NCI-H1930 (cell line): ENCODE results near the gene DRC3.
"Not testable (repeated sequence)": the region's sequence is repeated elsewhere in the genome, so short reads cannot be mapped to it uniquely, and the experiment has no call there.

Experiments used
- DNase-seq, 2 experiments: peaks; one replicate each; lab custom pipeline; 2025; lab: John Stamatoyannopoulos, UW

Gene DRC3, protein sequence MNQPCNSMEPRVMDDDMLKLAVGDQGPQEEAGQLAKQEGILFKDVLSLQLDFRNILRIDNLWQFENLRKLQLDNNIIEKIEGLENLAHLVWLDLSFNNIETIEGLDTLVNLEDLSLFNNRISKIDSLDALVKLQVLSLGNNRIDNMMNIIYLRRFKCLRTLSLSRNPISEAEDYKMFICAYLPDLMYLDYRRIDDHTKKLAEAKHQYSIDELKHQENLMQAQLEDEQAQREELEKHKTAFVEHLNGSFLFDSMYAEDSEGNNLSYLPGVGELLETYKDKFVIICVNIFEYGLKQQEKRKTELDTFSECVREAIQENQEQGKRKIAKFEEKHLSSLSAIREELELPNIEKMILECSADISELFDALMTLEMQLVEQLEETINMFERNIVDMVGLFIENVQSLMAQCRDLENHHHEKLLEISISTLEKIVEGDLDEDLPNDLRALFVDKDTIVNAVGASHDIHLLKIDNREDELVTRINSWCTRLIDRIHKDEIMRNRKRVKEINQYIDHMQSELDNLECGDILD

DNA sequence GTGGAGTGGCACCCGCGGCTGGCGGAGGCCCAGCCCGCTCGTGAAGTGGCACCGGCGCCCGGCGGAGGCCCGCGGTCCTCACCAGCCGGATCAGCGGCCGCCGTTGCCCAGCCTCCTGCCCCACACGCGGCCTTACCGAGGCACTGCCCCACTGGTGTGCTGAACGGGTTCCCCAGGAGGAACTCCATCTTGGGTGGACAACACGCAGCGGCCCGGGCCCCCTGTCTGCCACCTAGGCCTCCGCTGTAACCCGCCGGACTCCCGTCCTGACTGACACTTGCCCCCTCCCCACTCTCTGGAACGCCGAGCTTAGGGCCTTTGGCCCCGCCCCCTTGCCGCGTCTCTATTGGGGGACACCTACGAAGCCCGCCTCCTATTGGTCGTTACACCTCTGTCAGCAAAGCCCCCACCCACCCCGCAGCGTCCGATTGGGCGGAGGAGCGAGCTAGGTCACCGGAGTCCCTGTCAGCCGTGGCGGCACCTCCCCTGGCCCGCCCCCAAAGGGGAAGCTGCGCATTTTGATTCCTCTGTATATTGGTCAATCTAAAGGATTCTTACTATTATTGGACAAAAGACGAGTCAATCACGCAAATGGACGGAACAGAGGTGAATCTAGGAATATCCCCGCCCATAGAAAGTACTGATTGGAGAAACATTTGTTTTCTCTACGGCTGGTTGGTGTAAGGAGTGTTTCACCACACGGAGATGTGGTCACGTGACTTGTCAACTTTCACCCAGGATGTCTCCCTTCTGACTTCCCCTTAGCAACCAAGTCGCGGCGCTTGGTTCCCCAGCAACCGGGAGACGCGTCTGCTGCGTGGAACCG, at the start of gene DRC3, which contains the start of gene TOM1L2:
TSS of gene DRC3 (plus strand) at position 737 of the 826 bp plus-strand sequence. CDS start 4,737 bp downstream, outside the sequence.
TSS of gene TOM1L2 (minus strand) at position 275 of the 826 bp plus-strand sequence. CDS start at position 188, 87 bp downstream.
- DNase-seq = peak; percentile 99 to 100

DNA sequence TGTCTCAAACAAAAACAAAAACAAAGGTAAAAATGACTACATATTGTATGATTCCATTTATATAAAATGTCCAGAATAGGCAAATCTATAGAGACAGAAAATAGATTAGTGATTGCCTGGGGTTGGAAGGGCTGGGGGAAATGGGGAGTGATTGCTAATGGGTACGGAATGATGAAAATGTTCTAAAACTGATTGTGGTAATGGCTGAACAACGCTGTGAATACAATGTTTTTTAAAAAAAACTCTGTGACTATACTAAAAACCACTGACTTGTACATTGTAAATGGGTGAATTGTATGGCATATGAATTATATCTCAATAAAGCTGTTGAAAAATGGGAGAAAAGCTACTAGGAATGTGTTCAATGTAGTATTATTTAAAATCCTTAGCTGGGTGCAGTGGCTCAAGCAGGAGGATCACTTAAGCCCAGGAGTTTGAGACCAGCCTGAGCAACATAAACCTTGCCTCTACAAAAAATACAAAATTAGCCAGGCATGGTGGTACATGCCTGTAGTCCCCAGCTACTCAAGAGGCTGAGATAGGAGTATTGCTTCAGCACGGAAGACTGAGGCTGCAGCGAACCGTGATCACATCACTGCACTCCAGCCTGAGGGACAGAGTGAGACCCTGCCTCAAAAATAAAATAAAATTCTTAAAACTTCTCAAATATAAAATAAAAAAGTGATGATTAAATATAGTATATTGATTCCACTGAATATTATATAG, 48.4 kb upstream of the DRC3 start:
- no peak for DNase-seq

DNA sequence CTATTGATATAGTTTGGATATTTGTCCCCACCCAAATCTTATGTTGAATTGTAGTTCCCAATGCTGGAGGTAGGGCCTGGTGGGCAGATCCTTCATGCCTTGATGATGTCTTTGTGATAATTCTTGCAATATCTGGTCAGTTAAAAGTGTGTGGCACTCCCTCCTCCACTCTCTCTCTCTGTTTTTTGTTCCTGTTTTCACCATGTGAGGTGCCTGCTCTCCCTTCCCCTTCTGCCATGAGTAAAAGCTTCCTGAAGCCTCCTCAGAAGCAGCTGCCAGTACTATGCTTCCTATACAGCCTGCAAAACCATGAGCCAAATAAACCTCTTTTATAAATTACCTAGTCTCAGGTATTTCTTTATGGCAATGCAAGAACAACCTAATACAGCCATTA, 47.8 kb upstream of the DRC3 start:
- no peak for DNase-seq

DNA sequence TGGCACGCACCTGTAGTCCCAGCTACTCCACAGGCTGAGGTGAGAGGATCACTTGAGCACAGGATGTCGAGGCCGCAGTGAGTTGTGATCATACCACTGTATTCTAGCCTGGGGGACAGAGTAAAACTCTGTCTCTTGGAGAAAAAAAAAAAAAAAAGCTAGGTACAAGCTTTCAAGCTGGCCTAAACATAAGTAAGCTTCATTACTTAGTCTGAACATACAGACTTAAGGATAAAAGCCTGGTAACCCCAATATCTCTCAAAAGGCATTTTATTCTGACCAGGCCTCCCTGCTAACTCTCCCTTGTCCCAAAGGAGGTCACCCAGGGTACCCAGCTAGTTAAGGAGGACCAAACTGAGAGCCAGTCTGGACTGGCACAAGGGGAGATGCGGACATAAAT, 46.6 kb upstream of the DRC3 start:
- no peak for DNase-seq

DNA sequence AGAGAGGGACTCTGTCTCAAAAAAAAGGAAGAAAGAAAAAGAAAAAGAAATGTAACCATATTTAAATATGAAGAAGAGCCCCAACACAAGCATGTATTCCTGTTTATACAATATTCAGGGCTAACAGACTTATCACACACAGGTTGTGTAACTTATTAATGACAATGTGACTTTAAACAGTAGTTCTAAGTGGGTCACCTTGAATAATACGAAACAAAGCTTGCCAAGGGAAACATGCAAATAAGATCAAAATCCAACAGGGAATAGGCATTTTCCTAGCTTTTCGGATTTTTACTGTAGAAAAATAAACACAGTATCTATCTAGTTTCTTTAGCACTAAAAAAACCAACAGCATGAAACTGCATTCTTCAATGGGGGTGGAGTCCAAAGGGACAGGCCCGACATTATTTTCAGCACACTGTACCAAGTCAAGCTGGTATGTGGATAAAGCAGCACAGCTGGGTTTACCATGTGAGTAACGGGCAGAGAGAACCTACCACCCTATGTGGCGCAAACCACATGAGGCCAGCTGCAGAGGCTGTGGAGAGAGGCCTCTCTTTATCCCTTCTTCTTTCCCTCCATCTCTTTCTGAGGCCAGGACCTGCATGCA, 45.7 kb upstream of the DRC3 start:
- DNase-seq = no peak

DNA sequence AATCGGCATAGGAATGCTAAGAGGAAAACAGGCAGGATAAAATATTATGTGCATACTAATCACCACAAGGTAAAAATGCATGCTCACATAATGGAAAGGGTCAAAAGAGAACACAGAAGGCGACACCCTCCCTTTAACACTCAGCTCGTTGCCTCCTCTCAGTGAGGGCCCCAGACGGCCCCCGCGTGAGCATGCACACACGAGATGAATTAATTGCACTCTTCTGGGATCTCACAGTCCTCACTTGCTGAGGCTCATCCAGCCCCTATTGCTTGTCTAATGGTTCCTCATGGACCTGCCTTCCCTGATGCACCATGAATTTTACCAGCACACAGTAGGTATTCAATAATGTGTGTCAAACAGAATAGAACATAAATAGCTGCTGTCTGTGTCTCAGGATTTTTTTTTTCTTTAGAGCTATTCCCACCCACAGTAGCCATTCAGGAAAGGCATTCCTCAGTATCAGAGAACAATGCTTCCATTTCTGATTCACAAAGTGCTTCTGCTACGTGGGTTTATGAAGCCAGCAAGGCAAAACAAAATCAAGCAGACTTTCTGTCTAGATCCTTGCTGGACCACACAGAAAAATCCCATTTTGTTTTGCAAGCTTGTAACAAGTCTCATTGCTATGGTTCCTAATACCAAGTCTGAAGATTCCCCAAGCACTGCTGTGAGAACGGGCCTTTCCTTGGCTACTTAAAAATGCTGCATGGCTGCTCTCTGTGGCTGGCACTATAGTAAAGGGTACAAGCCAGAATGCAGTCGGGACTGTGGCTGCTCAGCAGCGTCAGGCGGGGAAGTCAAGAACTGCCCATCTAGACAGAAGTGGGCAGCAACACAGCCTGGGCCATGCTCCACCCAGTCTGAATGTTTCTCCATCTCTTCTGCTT, 44.0 kb upstream of the DRC3 start:
- no peak for DNase-seq

DNA sequence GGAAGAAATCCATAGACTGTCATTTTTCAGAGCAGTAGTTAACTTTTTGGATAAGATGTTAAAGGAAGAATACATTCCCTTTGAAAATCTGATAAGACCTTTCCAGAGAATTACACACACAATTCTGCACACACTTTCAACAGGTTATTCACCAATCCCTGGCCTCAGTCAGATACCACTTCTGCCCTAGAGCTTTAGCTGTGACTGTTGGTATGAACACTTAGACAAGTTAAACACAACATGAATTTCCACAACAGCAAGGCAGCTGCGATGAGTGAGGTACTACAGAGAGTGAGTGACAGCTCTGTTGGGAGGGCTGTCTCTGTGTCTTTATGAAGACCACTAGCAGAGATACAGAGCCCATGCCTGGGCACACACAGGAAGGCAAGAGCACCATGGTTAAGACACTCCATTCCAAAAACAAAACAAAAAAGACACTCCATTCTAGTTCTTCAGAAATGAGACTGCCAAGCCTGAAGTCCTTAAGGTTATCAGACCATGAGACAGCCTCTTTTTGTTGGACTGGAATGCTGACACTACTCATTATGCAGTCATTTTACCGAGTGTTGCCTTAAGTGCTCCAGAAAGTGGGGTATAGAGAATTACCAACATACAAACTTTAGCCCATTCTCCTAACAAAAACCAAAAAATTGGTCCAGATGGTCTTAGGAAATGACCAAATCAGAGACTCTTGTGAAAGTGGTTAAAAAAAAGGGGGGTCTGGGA, 42.8 kb upstream of the DRC3 start:
- DNase-seq = no peak

DNA sequence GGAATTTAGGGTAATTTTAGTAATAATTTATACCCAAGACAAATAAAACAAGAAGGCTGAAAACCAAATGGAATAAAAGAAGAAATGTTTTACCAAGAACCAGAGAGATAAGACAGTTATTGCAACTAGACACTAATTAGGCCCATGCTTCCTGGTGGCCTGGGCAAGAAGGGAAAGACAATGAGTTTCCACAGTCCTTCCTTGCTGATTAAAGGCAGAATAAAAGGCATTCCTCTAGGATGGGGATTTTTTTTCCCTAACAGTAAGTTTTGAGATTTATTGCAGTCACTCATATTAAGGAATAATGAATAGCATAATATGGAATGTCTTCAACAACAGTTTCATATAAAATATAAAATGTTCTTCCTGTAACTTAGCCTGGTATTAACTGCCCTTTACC, 42.0 kb upstream of the DRC3 start:
- no peak for DNase-seq

DNA sequence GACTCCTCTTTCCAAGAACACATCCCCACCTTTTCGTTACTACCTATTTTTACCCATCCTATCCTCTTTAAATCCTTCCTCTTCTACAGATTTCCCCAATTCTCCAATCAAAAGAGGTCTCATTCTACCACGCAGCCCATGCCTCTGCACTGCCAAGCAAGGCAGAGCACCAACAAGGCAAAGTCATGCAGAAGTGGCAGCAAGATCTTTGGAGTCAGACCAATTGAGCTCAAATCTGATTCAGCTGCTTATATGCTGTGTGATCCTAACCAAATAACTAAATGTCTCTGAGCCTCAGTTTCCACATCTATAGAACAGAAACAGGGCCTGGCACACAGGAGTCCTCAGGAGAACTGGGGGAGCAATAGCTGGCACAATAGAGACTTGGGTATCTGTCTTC, 41.5 kb upstream of the DRC3 start:
- DNase-seq = no peak

DNA sequence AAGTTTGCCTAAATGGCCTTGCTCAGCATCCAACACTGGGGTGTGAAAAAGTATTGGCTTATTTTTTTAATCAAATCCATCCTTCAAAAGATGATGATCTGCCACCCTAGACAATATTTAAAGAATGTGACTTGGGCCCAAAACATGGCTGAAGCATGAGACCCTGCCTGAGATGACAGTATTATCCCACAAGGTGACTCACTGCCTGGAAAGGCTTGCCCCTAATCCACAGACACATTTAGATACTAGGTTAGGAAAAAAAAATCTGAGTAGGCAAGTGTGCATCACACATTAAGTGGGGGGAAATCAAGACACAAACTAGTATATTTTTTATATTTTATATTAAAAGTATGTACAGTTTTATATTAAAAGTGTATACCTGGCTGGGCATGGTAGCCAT, 38.9 kb upstream of the DRC3 start:
- no peak for DNase-seq

DNA sequence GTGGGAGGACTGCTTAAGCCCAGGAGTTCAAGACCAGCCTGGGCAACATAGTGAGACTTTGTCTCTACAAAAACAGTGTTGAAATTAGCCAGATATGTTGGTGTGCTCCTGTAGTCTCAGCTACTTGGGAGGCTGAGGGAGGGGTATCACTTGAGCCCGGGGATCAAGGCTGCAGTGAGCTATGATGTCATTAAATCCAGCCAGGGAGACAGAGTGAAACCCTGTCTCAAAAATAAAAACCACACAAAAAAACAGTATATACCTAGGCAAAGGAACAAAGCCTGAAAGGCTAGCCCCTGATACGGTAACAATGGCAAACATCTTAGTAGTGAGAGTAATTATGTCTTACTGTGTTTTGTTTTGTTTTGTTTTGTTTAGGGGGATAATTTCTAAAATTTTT, 38.4 kb upstream of the DRC3 start:
- no peak for DNase-seq

DNA sequence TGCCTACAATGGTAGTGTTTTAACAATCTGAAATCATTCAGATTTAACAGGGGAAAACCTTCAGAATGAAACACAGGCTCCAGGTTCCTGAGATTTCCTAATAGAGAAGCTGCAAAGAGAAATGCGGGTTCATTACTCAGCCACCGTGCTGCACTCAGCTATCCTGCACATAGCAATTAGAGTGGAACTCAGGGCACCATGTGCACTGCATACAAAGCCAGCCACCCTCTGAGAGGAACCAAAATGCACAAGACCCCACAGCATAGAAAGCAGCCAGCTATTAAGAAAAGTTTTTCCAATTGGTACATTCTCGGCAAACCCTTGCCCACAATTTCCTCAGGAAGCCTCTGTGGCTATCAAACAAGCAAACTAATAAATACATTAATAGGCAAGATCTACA, 37.9 kb upstream of the DRC3 start:
- DNase-seq = no peak

DNA sequence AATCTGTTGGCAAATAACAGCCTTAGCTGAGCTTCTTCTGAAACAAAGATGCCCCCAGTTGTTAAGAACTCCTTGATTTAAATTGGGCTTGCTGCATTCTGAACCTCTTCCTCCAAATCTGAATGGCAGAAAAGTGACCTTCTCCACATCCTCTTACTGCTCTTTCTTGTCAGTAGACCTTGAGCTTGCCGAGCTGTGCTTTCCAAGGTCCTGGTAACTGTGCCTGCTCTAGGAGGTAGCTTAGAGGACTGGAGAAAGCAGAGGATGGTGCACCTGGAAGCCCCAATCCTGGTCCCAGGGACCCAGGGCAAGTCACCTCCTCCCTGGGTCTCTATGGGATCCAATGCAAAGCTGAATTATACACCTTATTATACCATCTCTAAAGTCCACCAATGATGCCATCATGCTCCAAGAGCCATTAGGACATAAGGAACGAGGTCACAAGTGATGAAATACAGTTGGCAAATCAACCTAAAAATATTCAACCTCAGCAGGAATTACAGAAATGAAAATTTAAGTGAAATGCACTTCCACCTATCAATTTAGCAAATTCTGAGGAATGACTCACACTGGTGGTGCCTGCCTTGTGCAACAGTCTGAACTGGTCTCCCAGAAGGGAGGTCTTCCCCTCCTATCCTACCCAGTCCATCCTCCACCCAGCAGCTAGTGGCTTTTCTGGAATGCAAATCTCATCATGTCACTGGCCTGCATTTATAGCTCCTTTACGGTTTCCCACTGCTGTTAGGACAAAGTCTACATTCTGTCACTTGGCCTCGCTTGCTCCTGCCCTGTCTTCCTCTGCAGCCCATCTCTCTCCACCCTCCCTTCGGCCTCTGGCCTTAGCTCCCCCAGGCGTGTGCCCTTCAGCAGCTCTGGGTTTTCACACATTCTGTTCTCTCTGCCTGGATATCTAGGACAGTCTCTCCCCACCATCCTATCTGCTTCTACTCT, 37.1 kb upstream of the DRC3 start:
- no peak for DNase-seq

DNA sequence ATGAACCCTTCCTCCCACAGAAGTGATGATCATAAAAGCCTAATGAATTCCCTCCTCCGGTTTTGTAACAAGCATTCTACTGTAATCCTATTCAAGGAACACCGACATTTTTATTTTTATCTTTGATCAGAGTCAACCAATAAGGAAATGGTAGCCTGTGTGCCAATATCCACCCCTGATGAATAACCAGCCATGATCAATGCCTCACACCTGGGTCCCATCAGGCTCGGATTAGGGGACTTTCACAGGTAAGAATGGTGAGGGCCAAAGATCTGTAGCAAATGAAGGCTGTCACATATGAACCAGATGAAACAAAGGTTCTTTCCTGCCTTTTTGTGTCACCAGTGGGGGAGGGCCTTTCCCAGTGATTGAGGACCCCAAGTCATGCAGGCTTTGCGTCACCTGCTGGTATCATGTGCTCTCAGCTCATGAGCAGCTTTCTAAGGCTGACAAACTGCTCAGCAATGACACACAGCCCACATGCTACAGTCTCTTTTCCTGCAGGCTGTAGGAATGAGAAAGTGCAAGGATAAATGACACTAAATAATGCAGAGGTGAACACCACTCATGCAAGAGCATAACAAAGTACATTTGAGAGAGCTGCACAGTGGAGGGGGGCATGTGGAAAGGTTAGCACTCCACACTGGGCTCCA, 35.3 kb upstream of the DRC3 start:
- DNase-seq = no peak

DNA sequence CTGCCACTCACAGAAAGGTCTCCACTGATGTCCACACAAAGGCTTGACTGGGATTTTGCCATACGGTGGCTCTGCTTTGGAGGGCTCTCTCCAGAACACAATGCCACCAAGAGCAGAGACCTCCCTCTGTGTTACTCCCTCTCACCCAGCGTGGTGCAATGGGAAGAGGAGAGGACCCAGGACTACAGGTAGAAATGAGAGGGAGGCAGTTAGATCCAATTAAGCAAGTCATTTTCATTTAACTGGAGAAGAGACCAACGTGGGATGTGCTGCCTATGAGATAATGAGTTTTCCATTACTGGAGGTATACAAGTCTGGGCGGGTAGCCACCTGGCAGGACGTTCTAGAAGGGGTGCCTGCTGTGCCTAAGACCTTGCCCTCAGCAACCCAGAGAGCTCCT, 34.7 kb upstream of the DRC3 start:
- DNase-seq = no peak

DNA sequence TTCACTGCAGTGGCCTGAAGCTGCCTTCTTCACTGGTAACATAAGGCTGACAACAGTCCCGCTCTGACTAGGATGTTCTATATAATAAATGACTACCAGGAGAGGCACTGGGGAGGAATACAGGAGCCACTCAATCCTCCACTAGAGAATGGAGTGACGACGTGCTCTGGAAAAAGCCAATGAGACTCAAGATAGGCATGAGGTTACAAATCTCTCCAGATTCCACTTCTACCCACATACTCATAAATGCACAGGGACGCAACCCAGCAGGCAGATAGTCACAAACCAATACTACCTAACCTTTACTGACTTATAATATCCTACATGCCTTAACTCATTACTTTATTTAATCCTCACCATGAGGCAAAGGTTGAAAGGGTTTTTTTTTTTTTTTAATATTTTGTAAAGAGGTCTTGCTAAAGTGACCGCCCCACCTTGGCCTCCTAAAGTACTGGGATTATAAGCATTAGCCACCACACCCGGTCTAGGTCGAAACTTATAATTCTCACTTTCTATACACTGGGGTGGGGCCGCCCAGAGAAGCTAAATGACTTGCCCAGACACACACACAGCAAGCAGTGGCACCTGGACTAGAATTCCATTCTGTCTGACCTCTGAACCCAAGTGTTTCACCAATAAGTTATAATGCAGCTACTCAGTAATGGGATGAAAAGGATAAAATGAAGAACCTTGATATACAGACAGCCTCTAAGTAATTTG, 34.1 kb upstream of the DRC3 start:
- no peak for DNase-seq

DNA sequence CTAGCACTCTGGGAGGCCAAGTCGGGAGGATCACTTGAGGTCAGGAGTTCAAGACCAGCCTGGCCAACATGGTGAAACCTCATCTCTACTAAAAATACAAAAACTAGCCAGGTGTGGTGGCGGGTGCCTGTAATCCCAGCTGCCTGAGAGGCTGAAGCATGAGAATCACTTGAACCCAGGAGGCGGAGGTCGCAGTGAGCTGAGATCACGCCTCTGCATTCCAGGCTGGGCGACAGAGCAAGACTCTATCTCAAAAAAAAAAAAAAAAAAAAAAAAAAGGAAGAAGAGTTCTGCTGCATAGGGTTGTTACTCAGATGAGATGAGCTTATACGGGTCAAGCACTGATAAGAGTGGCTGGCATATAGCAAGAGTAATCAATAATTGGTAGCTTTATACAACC, 32.7 kb upstream of the DRC3 start:
- not testable (repeated sequence) for DNase-seq

DNA sequence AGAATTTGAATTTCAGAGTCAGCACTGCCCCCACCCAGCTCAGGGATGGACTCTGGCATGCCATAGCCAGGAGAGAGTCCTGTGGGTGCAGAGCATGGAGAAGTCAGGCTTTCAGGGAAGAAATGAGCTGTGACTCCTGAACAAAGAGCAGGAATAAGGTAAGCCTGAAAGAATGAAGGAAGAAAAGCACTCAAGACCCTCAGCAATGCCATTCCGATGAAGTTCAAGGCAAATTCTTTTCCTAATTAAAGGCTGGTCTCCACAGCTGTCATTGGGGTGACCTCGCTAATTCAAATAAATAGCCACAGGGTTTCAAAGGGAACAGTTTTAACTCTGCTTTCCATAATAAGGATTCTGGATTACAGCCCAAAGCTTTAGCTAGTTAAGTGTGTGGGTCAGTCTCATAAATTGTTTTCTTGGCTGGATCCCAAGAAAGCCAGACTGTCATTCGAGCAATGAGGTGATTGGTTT, 32.2 kb upstream of the DRC3 start:
- no peak for DNase-seq
